ENCODE measurements around the gene ATP2B2. TPM values are rescaled to one million over a fixed set of nuclear protein-coding genes. Genes with fewer than 3 reads are reported as not detected.

ATP2B2 gene
- total and polyA plus RNA-seq, 9 of the 15 experiments (the other 6 are each of a cell fraction or from before 2014, with no cell fraction given): 0.06 TPM; not detected in 8

DNA sequence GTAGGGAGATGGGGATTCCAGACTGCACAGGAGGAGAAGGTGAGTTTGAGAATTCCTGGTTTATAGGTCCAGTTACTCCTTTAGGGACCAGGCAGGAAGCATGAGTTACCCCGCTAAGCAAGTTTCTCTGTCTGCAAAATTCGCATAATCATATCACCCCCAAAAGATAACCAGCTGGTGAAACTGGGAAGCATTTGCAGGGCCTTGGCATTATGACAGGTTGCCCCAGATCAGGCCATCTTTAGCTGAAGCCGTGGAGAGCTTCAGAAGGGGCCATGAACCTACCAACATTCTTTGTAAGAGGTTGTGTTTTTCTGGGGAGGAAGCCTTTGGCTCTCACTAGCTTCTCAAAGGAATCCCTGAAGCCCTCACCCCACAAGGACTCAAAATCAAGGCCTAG is 29.4 kb downstream of the ATP2B2 start:
- H3K4me1 ChIP-seq (replicated peaks in 1 of 2; ENCODE audit: control insufficient read depth in 2 of 2, insufficient read depth in 2 of 2, low read length in 2 of 2): peaks cover 0 to 2% of the 10 kb centered on the region in 2 experiments; a peak in 1 of 5 replicates
- peaks cover 21 to 33% of the 10 kb centered on the region in 2 experiments; a peak in 4 of 5 replicates for H3K27me3 ChIP-seq (ENCODE audit: control insufficient read depth in 2 of 2, insufficient read depth in 2 of 2, low read length in 2 of 2)
- TF ChIP-seq ZNF764 (CRISPR knock-in tag; IDR thresholded peaks at IDR 0.05; ENCODE audit: low read depth): no peak
- TF ChIP-seq ARID1B (IDR thresholded peaks at IDR 0.05): no peak
- TF ChIP-seq, protein P1, sequence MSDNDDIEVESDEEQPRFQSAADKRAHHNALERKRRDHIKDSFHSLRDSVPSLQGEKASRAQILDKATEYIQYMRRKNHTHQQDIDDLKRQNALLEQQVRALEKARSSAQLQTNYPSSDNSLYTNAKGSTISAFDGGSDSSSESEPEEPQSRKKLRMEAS (CRISPR knock-in tag; IDR thresholded peaks at IDR 0.05): no peak
- no peak for TF ChIP-seq KLF6 (CRISPR knock-in tag; IDR thresholded peaks at IDR 0.05; ENCODE audit: borderline replicate concordance)
- TF ChIP-seq YY1 (IDR thresholded peaks at IDR 0.05; ENCODE audit: borderline replicate concordance in 1 of 3, control insufficient read depth in 1 of 3, extremely low read depth in 1 of 3, insufficient read depth in 3 of 3, insufficient read length in 1 of 3, insufficient replicate concordance in 2 of 3, low read depth in 1 of 3, low read length in 2 of 3): no peak
- TF ChIP-seq BMI1 (IDR thresholded peaks at IDR 0.05; ENCODE audit: low read length): no peak
- TF ChIP-seq CREM (IDR thresholded peaks at IDR 0.05; ENCODE audit: low read depth): no peak
- TF ChIP-seq NFYB (IDR thresholded peaks at IDR 0.05; ENCODE audit: extremely low read depth, insufficient read length): no peak
- TF ChIP-seq, protein P2, sequence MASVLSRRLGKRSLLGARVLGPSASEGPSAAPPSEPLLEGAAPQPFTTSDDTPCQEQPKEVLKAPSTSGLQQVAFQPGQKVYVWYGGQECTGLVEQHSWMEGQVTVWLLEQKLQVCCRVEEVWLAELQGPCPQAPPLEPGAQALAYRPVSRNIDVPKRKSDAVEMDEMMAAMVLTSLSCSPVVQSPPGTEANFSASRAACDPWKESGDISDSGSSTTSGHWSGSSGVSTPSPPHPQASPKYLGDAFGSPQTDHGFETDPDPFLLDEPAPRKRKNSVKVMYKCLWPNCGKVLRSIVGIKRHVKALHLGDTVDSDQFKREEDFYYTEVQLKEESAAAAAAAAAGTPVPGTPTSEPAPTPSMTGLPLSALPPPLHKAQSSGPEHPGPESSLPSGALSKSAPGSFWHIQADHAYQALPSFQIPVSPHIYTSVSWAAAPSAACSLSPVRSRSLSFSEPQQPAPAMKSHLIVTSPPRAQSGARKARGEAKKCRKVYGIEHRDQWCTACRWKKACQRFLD (CRISPR knock-in tag; IDR thresholded peaks at IDR 0.05): no peak
- TF ChIP-seq TRIM28 (IDR thresholded peaks at IDR 0.05): no peak
- no peak overlapping the region for H2AFZ ChIP-seq (ENCODE audit: low read depth, low read length)
- no peak for DNase-seq (ENCODE audit: extremely low read depth in 1 of 4, low spot score in 3 of 4)
- no peak overlapping the region for H3K9ac ChIP-seq (ENCODE audit: insufficient read depth in 1 of 2, low read depth in 2 of 2, low read length in 2 of 2)
- no peak overlapping the region for H3K4me2 ChIP-seq (ENCODE audit: insufficient read depth, low read length)
- CTCF ChIA-PET (ENCODE audit: low intra/inter-chr PET ratio): no interaction called here
- POLR2A ChIA-PET: interaction anchor here (1.1 to 1.4 kb wide), 2 partner anchors 11 to 28 kb away, joined by 3 read pairs; no protein-coding TSS in a partner anchor
- FAIRE-seq: no peak
- in situ Hi-C loops (cut with MboI): no loop called here
- BruUV-seq (replicated peaks): no TSS peak
- no peaks in the 10 kb centered on the region for H3K79me2 ChIP-seq (ENCODE audit: control insufficient read depth, insufficient read depth, low read length)
- peaks cover 4% of the 10 kb centered on the region for H3K9me1 ChIP-seq (ENCODE audit: control insufficient read depth, insufficient read depth, low read length)
- no peak overlapping the region for H3K27ac ChIP-seq (ENCODE audit: extremely low read depth, low read depth, low read length)
- intact Hi-C loops (cut with micrococcal nuclease): no loop called here
- no peaks in the 10 kb centered on the region for H3K36me3 ChIP-seq (ENCODE audit: control insufficient read depth, insufficient read depth, low read length)
- no peak for ATAC-seq
- H3K4me3 ChIP-seq: no peak overlapping the region
- H3K9me3 ChIP-seq (replicated peaks; ENCODE audit: control insufficient read depth, insufficient read depth, low read depth, low read length): no peaks in the 10 kb centered on the region
- peaks cover 16% of the 10 kb centered on the region; the same call in 1 of the 2 replicates for H4K20me1 ChIP-seq (replicated peaks; ENCODE audit: control insufficient read depth, insufficient read depth, low read length)
- 3% methylated on average over 3 of the region's 3 CpGs for WGBS (ENCODE audit: insufficient coverage, low coverage, missing lambda C conversion rate)
